GM12878 (cell line): ENCODE data around the gene KAT14. TPM values are rescaled to one million over a fixed set of nuclear protein-coding genes. Genes with fewer than 3 reads are reported as not detected.

Source experiments
- ATAC-seq: fragments of 200-7000 bp; cut with Tn5 transposase; 3 replicates; pipeline ENCODE4 v1.9.1; 2020; ENCODE audit warnings: mild to moderate bottlenecking, moderate library complexity
- BruUV-seq: library from RNA; stranded (reverse); fragments of 400-500 nt; replicated peaks from 2 replicates; lab custom pipeline; 2021; lab: Mats Ljungman, UMichigan
- CTCF ChIA-PET: fragments of 300-600 bp; sonication (Branson Sonifier 250); formaldehyde crosslinking; extraction: SDS; loops from one replicate; lab custom pipeline; 2021; ENCODE audit warnings: inconsistent platforms; lab: Yijun Ruan, JAX
- POLR2A ChIA-PET: fragments of 350-600 bp; formaldehyde crosslinking; extraction: SDS; loops from one replicate; lab custom pipeline; 2021; ENCODE audit warnings: inconsistent platforms; lab: Charles Lee
- RAD21 ChIA-PET: fragments of 300-600 bp; sonication (Branson Sonifier 250); formaldehyde crosslinking; loops from one replicate; lab custom pipeline; 2023; ENCODE audit warnings: antibody characterized with exemption; ENCODE audit not compliant: unreplicated experiment; lab: Charles Lee
- SMC1A ChIA-PET: fragments of 300-600 bp; sonication (Branson Sonifier 250); formaldehyde crosslinking; loops from one replicate; lab custom pipeline; 2023; ENCODE audit not compliant: unreplicated experiment, uncharacterized antibody; lab: Charles Lee
- DNase-seq: peaks from one replicate; pipeline ENCODE4 v3.0.0-alpha.2; 2011; ENCODE audit warnings: low read depth, low spot score
- FAIRE-seq: peaks from 3 replicates; lab custom pipeline; 2011; peaks lifted over from hg19 to GRCh38; lab: Jason Lieb, UNC
- H2AFZ ChIP-seq: 2 replicates; pipeline ENCODE4 v1.6.0; 2011; ENCODE audit warnings: low read depth, low read length, control low read depth; ENCODE audit not compliant: control insufficient read depth
- H3K27ac ChIP-seq: 2 replicates; pipeline ENCODE4 v1.5.1; 2011; ENCODE audit warnings: control low read depth; ENCODE audit not compliant: control insufficient read depth, insufficient read depth
- H3K27me3 ChIP-seq, 2 experiments: replicated peaks in 1 of 2; 2 replicates each; pipeline versions ENCODE4 v1.6.0 to v1.6.1; 2011; ENCODE audit warnings: low read length in 1 of 2; ENCODE audit not compliant: control insufficient read depth in 2 of 2, insufficient read depth in 2 of 2
- H3K36me3 ChIP-seq, 2 experiments: 2 replicates each; pipeline ENCODE4 v1.5.1; 2011; ENCODE audit warnings: low read length in 1 of 2; ENCODE audit not compliant: control insufficient read depth in 2 of 2, insufficient read depth in 2 of 2
- H3K4me1 ChIP-seq: 2 replicates; pipeline ENCODE4 v1.6.1; 2011; ENCODE audit warnings: mild to moderate bottlenecking, low read length, moderate library complexity, mixed read lengths; ENCODE audit not compliant: control insufficient read depth, insufficient read depth
- H3K4me2 ChIP-seq: 2 replicates; pipeline ENCODE4 v1.6.0; 2011; ENCODE audit warnings: control low read depth; ENCODE audit not compliant: control insufficient read depth, insufficient read depth
- H3K4me3 ChIP-seq: fragments of 200-600 bp; sonication (generic); 2 replicates; pipeline ENCODE4 v1.5.1; 2016
- H3K79me2 ChIP-seq: 2 replicates; pipeline ENCODE4 v1.6.0; 2011; ENCODE audit warnings: low read length; ENCODE audit not compliant: control insufficient read depth, insufficient read depth
- H3K9ac ChIP-seq: 2 replicates; pipeline ENCODE4 v1.8.0; 2011; ENCODE audit warnings: low read length, control low read depth, mixed read lengths; ENCODE audit not compliant: control insufficient read depth, insufficient read depth
- H3K9me3 ChIP-seq: replicated peaks from 3 replicates; pipeline ENCODE4 v1.5.1; 2011; ENCODE audit warnings: mild to moderate bottlenecking, low read length; ENCODE audit not compliant: control insufficient read depth, insufficient read depth
- H4K20me1 ChIP-seq: 2 replicates; pipeline ENCODE4 v1.6.0; 2011; ENCODE audit not compliant: control insufficient read depth, insufficient read depth
- ASH2L ChIP-seq: fragments of 300-600, 200-600 bp; sonication (generic); IDR thresholded peaks from 2 replicates; pipeline ENCODE4 v1.6.1; 2017; ENCODE audit warnings: low read depth, mild to moderate bottlenecking, borderline replicate concordance
- BHLHE40 ChIP-seq, 2 experiments: fragments of 450-650 bp in 1 of 2; IDR thresholded peaks; 2 replicates each; pipeline ENCODE4 v1.6.1; 2011 to 2017; ENCODE audit warnings: low read depth in 2 of 2, borderline replicate concordance in 1 of 2, improper control_type of control experiment in 1 of 2, low read length in 1 of 2, mild to moderate bottlenecking in 1 of 2
- EZH2 ChIP-seq: IDR thresholded peaks from 2 replicates; pipeline ENCODE4 v1.6.1; 2012; ENCODE audit warnings: low read depth, mild to moderate bottlenecking, control low read depth, inconsistent platforms, low read length, borderline replicate concordance; ENCODE audit not compliant: control insufficient read depth
- FOXM1 ChIP-seq: IDR thresholded peaks from 2 replicates; pipeline ENCODE4 v1.6.1; 2012; ENCODE audit warnings: low read depth, mild to moderate bottlenecking, inconsistent platforms, low read length, moderate library complexity
- GATAD2B ChIP-seq: fragments of 450-650 bp; conservative IDR thresholded peaks from 2 replicates; pipeline ENCODE4 v1.6.1; 2017; ENCODE audit warnings: low read depth, mild to moderate bottlenecking, moderate library complexity
- JUNB ChIP-seq: IDR thresholded peaks from 2 replicates; pipeline ENCODE4 v1.6.1; 2016; ENCODE audit warnings: antibody characterized with exemption, mild to moderate bottlenecking
- LARP7 ChIP-seq: fragments of 450-650 bp; IDR thresholded peaks from 2 replicates; pipeline ENCODE4 v1.6.1; 2017; ENCODE audit warnings: mild to moderate bottlenecking
- MLLT1 ChIP-seq: fragments of 450-650 bp; IDR thresholded peaks from 2 replicates; pipeline ENCODE4 v1.6.1; 2016; ENCODE audit warnings: mild to moderate bottlenecking
- PAX8 ChIP-seq: fragments of 450-650 bp; IDR thresholded peaks from 2 replicates; pipeline ENCODE4 v1.6.1; 2017; ENCODE audit warnings: mild to moderate bottlenecking, moderate library complexity
- POU2F2 ChIP-seq: IDR thresholded peaks from 3 replicates; pipeline ENCODE4 v1.6.1; 2011; ENCODE audit warnings: low read depth, mild to moderate bottlenecking, low read length, borderline replicate concordance
- RAD51 ChIP-seq: fragments of 450-650 bp; IDR thresholded peaks from 2 replicates; pipeline ENCODE4 v1.6.1; 2016; ENCODE audit warnings: moderate library complexity, mild to moderate bottlenecking, inconsistent platforms
- RUNX3 ChIP-seq: IDR thresholded peaks from 2 replicates; pipeline ENCODE4 v1.6.1; 2012; ENCODE audit warnings: low read length, inconsistent platforms
- SIX5 ChIP-seq: IDR thresholded peaks from 2 replicates; pipeline ENCODE4 v1.6.1; 2011; ENCODE audit warnings: mild to moderate bottlenecking, low read depth, low read length, moderate library complexity; ENCODE audit not compliant: severe bottlenecking
- SMAD1 ChIP-seq: fragments of 450-650 bp; IDR thresholded peaks from 2 replicates; pipeline ENCODE4 v1.6.1; 2018; ENCODE audit warnings: mild to moderate bottlenecking, low read depth; ENCODE audit not compliant: partially characterized antibody
- SREBF1 ChIP-seq: IDR thresholded peaks from 2 replicates; pipeline ENCODE4 v1.6.1; 2012; ENCODE audit warnings: mild to moderate bottlenecking, low read length
- TCF12 ChIP-seq: IDR thresholded peaks from 2 replicates; pipeline ENCODE4 v1.6.1; 2011; ENCODE audit warnings: low read depth, mild to moderate bottlenecking, low read length
- ZNF384 ChIP-seq: IDR thresholded peaks from 2 replicates; pipeline ENCODE4 v1.6.1; 2012; ENCODE audit warnings: low read depth, mild to moderate bottlenecking, low read length, improper control_type of control experiment, borderline replicate concordance
- WGBS: methylation state at CpG from one replicate; pipeline ENCODE4 v1.1.6; 2016; ENCODE audit warnings: low lambda C conversion rate; ENCODE audit not compliant: insufficient replicate concordance, insufficient coverage; ENCODE audit errors: missing lambda C conversion rate; 5-methylcytosine and 5-hydroxymethylcytosine counted together
- in situ Hi-C: fragments of 300-500 bp; cut with MboI; formaldehyde crosslinking; loops from 9 replicates; pipeline ENCODE4 v1.14.3; 2018; ENCODE audit warnings: mixed read lengths
- intact Hi-C: fragments of 100-400 bp; cut with micrococcal nuclease; formaldehyde crosslinking; loops from one replicate; pipeline ENCODE4 v1.14.2; 2022; ENCODE audit not compliant: unreplicated experiment
- polyA plus RNA-seq, 11 experiments: library from polyadenylated mRNA; depleted of rRNA in 4 of 11; unstranded in 6 of 11; stranded (reverse) in 5 of 11; fragments of >200 nt; fragmentation: Nextera tagmentation in 4 of 11; fragmentation: Illumina TruSeq in 1 of 11; extraction: Ambion mirVana in 4 of 11; extraction: Trizol in 1 of 11; gene quantifications; 1 replicate in 1 of 11; 2 replicates in 10 of 11; pipeline versions ENCODE4 v1.2.1 to v1.2.3, GENCODE V29; 2011 to 2016; ENCODE audit warnings: inconsistent platforms in 2 of 11, missing spikeins in 2 of 11, low read depth in 1 of 11
- total RNA-seq, 4 experiments: library from RNA; depleted of rRNA in 3 of 4; stranded (reverse); fragments of >200 nt in 3 of 4; fragmentation: Illumina TruSeq in 1 of 4; extraction: Trizol in 1 of 4; gene quantifications; 2 replicates each; pipeline versions ENCODE4 v1.2.1 to v1.2.3, GENCODE V29; 2013 to 2021
- TF ChIP-seq, protein P1 (sequence below): fragments of 150-350 bp; IDR thresholded peaks from 2 replicates; pipeline ENCODE4 v1.6.1; 2016; ENCODE audit warnings: low read depth, low read length
- TF ChIP-seq, protein P2 (sequence below): IDR thresholded peaks from 2 replicates; pipeline ENCODE4 v1.6.1; 2012; ENCODE audit warnings: low read depth, low read length, improper control_type of control experiment

The KAT14 gene
- total and polyA plus RNA-seq, 10 of the 15 experiments (the other 5 are each of a cell fraction or from before 2014, with no cell fraction given), result 4.0 to 19.9 (median 13.9) TPM

GRCh38 chr20:18174906-18175683 lies 37.4 kb downstream of the KAT14 start (continued):
- no peak for TF ChIP-seq POU2F2
- TF ChIP-seq SREBF1, result no peak

DNA sequence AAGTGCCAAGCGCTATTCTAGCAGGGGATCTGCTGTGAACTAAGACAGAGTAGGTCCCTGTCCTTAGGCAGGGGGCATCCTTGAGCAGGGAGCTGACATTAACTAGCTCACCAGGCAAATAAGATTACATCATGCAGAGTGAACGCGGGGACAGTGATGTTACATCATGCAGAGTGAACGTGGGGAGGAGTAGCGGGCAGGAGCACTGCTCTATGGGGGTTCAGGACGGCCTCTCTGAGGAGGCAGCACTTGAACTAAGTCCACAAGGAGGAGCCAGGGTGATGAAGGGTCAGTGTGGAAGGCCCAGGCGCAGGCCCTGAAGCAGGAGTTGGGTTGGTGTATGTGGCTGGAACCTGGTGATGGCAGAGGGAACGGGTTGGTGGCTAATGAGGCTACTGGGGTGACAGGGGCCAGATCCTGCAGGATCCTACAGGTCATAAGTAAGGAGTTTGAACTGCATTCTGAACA lies 38.7 kb downstream of the KAT14 start:
- WGBS, result 98% methylated on average over 7 of the region's 8 CpGs
- no peak for FAIRE-seq
- Histone ChIP-seq H3K4me3 (no peak overlapping the region), H3K4me2 (no peak overlapping the region), H4K20me1 (no peaks in the 10 kb centered on the region), H3K79me2 (no peaks in the 10 kb centered on the region), H3K4me1 (no peaks in the 10 kb centered on the region), H3K27me3 (no peaks in the 10 kb centered on the region), H3K9me3 (peaks cover 4% of the 10 kb centered on the region; the same call in 2 of the 3 replicates), H3K36me3 (no peaks in the 10 kb centered on the region; a peak in 1 of 4 replicates), H3K9ac (no peak overlapping the region), H3K27ac (no peak overlapping the region), H2AFZ (no peak overlapping the region)
- ChIA-PET RAD21 (no interaction called here), CTCF (no interaction called here), POLR2A (no interaction called here), SMC1A (no interaction called here)
- in situ Hi-C loops (no loop called here), intact Hi-C loops (no loop called here)
- no peak for ATAC-seq
- no peak for DNase-seq
- no TSS peak for BruUV-seq
- TF ChIP-seq LARP7 (no peak), ASH2L (no peak), RUNX3 (no peak), BHLHE40 (IDR thresholded peaks at IDR 0.05; ENCODE audit: borderline replicate concordance in 1 of 2, low read depth in 2 of 2, low read length in 1 of 2) (no peak), PAX8 (no peak), SMAD1 (no peak), ZNF384 (no peak), RAD51 (no peak), JUNB (no peak), EZH2 (no peak), FOXM1 (no peak), GATAD2B (no peak), SIX5 (no peak), TCF12 (no peak), MLLT1 (no peak)
- TF ChIP-seq, protein P1, sequence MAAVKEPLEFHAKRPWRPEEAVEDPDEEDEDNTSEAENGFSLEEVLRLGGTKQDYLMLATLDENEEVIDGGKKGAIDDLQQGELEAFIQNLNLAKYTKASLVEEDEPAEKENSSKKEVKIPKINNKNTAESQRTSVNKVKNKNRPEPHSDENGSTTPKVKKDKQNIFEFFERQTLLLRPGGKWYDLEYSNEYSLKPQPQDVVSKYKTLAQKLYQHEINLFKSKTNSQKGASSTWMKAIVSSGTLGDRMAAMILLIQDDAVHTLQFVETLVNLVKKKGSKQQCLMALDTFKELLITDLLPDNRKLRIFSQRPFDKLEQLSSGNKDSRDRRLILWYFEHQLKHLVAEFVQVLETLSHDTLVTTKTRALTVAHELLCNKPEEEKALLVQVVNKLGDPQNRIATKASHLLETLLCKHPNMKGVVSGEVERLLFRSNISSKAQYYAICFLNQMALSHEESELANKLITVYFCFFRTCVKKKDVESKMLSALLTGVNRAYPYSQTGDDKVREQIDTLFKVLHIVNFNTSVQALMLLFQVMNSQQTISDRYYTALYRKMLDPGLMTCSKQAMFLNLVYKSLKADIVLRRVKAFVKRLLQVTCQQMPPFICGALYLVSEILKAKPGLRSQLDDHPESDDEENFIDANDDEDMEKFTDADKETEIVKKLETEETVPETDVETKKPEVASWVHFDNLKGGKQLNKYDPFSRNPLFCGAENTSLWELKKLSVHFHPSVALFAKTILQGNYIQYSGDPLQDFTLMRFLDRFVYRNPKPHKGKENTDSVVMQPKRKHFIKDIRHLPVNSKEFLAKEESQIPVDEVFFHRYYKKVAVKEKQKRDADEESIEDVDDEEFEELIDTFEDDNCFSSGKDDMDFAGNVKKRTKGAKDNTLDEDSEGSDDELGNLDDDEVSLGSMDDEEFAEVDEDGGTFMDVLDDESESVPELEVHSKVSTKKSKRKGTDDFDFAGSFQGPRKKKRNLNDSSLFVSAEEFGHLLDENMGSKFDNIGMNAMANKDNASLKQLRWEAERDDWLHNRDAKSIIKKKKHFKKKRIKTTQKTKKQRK, result no peak
- TF ChIP-seq, protein P2, sequence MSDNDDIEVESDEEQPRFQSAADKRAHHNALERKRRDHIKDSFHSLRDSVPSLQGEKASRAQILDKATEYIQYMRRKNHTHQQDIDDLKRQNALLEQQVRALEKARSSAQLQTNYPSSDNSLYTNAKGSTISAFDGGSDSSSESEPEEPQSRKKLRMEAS, result no peak
